Activated T-helper 17 cell treated with anti-CD3 and anti-CD28 coated beads, Interleukin-2, amount 50 U/mL, for 72 hours (primary cell): ENCODE results near the gene GREB1. TPM values are rescaled to one million over a fixed set of nuclear protein-coding genes. Genes with fewer than 3 reads are reported as not detected.

Experiments used
- ATAC-seq: fragments of 150-1000 bp; cut with Tn5 transposase; replicated peaks from 2 replicates; pipeline ENCODE4 v1.10.0; 2021; ENCODE audit warnings: mild to moderate bottlenecking, moderate library complexity
- H3K27ac Mint-ChIP-seq: one replicate; pipeline ENCODE4 v1.8.0; 2022; ENCODE audit warnings: mixed read lengths
- H3K27me3 Mint-ChIP-seq: one replicate; pipeline ENCODE4 v1.8.0; 2022; ENCODE audit warnings: mixed read lengths
- H3K36me3 Mint-ChIP-seq: one replicate; pipeline ENCODE4 v1.8.0; 2022; ENCODE audit warnings: low read depth, mild to moderate bottlenecking, mixed read lengths
- H3K4me1 Mint-ChIP-seq: one replicate; pipeline ENCODE4 v1.8.0; 2022; ENCODE audit warnings: mixed read lengths
- H3K4me3 Mint-ChIP-seq: one replicate; pipeline ENCODE4 v1.8.0; 2022; ENCODE audit warnings: mild to moderate bottlenecking, mixed read lengths
- H3K9me3 Mint-ChIP-seq: one replicate; pipeline ENCODE4 v1.8.0; 2022; ENCODE audit warnings: mixed read lengths
- total RNA-seq, 2 donors: library from RNA; stranded (reverse); gene quantifications; one replicate each; pipeline ENCODE4 v1.2.3, GENCODE V29; 2022

GREB1 gene, protein sequence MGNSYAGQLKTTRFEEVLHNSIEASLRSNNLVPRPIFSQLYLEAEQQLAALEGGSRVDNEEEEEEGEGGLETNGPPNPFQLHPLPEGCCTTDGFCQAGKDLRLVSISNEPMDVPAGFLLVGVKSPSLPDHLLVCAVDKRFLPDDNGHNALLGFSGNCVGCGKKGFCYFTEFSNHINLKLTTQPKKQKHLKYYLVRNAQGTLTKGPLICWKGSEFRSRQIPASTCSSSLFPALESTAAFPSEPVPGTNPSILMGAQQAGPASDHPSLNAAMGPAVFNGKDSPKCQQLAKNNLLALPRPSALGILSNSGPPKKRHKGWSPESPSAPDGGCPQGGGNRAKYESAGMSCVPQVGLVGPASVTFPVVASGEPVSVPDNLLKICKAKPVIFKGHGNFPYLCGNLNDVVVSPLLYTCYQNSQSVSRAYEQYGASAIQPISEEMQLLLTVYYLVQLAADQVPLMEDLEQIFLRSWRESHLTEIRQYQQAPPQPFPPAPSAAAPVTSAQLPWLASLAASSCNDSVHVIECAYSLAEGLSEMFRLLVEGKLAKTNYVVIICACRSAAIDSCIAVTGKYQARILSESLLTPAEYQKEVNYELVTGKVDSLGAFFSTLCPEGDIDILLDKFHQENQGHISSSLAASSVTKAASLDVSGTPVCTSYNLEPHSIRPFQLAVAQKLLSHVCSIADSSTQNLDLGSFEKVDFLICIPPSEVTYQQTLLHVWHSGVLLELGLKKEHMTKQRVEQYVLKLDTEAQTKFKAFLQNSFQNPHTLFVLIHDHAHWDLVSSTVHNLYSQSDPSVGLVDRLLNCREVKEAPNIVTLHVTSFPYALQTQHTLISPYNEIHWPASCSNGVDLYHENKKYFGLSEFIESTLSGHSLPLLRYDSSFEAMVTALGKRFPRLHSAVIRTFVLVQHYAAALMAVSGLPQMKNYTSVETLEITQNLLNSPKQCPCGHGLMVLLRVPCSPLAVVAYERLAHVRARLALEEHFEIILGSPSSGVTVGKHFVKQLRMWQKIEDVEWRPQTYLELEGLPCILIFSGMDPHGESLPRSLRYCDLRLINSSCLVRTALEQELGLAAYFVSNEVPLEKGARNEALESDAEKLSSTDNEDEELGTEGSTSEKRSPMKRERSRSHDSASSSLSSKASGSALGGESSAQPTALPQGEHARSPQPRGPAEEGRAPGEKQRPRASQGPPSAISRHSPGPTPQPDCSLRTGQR (N-terminal part only)
- 1 to 10 TPM in 1 of 2 donors, under 1 TPM in 1; 0.95 to 1.0 TPM for total RNA-seq

DNA sequence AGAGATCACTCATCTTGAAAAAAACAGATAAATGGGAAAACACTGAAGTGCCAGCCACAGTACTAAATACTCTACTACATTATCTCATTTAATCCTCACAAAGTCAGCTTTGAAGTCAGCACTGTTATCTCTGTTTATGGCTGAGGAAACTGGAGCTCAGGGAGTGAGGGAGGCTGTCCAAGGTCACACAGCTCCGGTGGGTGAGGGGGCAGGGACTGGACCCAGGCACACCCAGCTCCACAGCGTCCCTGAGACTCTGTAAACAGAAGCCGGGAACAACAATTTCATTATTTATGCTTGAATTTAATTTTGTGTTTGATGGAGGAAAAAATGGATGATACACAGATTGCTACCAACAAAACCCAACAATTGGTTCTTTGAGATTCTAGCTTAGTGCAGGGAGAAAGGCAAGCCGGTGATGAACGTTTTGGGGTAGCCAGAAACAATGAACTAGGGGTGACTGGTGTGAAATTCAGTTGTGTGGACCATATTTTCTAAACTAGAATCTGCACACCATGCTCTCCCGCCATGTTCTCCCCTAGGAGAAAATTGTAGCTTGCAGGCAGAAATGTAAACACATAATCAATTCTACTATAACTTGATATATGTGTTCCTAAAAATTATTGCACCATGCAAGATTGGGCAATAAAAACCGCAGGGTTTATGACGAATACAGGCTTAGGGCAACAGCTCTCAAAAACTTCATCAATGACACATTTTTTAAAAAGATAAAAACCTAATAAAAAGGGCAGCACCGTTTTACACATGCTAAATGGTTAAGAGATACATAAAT is at the start of gene GREB1:
TSS of gene GREB1 (plus strand) at position 768 of the 793 bp plus-strand sequence. CDS start 22,570 bp downstream, outside the sequence.
- ATAC-seq = no peak
- no peaks in the 10 kb centered on the region for H3K9me3 Mint-ChIP-seq
- no peak within 1 kb of the TSS for H3K4me3 Mint-ChIP-seq
- no peaks in the 10 kb centered on the region for H3K36me3 Mint-ChIP-seq
- peaks cover 34% of the 10 kb centered on the region for H3K27me3 Mint-ChIP-seq
- H3K4me1 Mint-ChIP-seq = no peaks in the 10 kb centered on the region
- H3K27ac Mint-ChIP-seq = no peak within 1 kb of the TSS

DNA sequence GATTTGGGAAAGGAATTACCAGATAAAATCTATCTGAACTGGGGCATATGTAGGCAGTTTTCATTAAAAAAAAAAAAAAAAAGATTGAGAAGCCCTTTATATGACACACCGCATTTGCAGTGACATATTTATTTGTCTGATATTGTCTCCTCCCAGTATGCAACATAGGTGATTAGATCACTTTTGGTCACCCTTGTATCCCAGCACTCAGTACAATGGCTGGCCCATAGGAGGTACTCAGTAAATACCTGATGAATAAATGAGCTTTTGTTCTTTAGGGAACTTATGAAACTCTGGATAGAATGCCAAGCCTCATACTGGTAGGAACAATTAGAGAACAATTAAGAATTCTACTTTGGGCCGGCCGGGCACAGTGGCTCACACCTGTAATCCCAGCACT is 45.0 kb upstream of the GREB1 start:
- peaks cover 37% of the 10 kb centered on the region for H3K27me3 Mint-ChIP-seq
- H3K27ac Mint-ChIP-seq = no peak overlapping the region
- no peaks in the 10 kb centered on the region for H3K9me3 Mint-ChIP-seq
- ATAC-seq = no peak
- no peak overlapping the region for H3K4me3 Mint-ChIP-seq
- no peaks in the 10 kb centered on the region for H3K36me3 Mint-ChIP-seq
- H3K4me1 Mint-ChIP-seq = no peaks in the 10 kb centered on the region

DNA sequence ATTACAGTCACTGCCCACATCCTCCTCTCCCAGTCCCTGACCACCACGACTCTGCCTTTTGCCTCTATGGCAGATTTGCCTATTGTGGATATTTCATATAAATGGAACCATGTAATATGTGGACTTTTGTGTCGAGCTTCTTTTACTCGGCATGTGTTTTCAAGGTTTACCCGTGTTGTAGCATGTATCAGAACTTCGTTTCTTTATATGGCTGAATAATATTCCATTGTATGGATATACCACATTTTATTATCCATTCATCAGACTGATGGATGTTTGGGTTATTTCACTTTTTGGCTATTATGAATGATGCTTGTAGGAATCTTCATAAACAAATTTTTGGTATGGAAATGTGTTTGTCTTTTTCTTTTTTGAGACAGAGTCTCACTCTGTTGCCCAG is 43.7 kb upstream of the GREB1 start:
- Mint-ChIP-seq H3K36me3 (no peaks in the 10 kb centered on the region), H3K9me3 (no peaks in the 10 kb centered on the region), H3K4me1 (no peaks in the 10 kb centered on the region), H3K4me3 (no peak overlapping the region), H3K27me3 (peaks cover 35% of the 10 kb centered on the region), H3K27ac (no peak overlapping the region)
- no peak for ATAC-seq

DNA sequence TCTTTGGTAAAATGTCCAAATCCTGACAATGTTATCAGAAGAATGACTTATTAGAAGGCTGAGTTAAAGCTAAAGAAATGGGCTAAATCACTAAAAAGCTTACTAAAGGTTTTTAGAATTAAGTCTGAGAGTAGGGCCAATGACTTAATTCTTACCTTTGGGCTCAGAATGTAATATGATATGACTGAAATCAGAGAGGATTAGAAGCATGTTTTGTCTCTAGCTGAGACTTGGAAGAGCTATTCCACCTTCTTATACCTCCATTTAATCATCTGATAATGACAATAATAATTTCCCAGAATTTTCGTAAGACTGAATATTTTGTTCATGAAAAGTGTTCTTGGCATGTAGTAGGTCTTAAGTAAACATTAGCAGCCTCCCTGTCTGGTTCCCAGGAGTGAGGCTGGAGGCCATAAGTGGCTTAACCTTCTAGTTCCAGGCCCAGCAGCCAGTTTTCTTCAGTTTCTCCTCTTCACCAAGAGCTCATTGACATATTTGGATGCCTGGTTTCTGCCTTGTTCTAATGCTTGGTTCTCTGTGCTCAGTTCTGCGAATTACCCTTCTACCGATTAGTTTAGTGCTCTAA is 42.4 kb upstream of the GREB1 start:
- ATAC-seq = no peak
- H3K4me3 Mint-ChIP-seq = no peak overlapping the region
- H3K27me3 Mint-ChIP-seq = peaks cover 28% of the 10 kb centered on the region
- no peaks in the 10 kb centered on the region for H3K9me3 Mint-ChIP-seq
- H3K4me1 Mint-ChIP-seq = no peaks in the 10 kb centered on the region
- no peak overlapping the region for H3K27ac Mint-ChIP-seq
- H3K36me3 Mint-ChIP-seq = no peaks in the 10 kb centered on the region

DNA sequence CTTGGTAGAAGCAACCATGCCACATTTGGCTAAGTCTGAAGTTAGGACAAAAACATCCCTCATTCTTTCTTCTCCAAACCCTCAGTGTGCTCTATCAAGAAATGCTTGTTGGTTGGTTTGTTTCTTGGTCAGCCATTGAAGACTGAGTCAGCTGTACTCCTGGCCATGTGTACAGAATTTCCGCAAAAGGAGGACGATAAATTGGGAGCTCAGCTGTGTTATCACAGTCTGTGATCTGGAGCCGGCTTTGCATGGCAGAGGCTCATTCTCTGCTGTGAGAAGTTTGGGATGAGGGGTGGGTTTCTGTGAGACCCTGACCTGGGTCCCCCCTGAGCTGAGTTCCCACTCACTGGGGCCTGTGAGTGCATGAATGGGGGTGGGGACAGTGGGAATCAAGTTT is 41.6 kb upstream of the GREB1 start:
- Mint-ChIP-seq H3K9me3 (no peaks in the 10 kb centered on the region), H3K4me3 (no peak overlapping the region), H3K4me1 (no peaks in the 10 kb centered on the region), H3K27me3 (peaks cover 26% of the 10 kb centered on the region), H3K27ac (no peak overlapping the region), H3K36me3 (no peaks in the 10 kb centered on the region)
- ATAC-seq = no peak

DNA sequence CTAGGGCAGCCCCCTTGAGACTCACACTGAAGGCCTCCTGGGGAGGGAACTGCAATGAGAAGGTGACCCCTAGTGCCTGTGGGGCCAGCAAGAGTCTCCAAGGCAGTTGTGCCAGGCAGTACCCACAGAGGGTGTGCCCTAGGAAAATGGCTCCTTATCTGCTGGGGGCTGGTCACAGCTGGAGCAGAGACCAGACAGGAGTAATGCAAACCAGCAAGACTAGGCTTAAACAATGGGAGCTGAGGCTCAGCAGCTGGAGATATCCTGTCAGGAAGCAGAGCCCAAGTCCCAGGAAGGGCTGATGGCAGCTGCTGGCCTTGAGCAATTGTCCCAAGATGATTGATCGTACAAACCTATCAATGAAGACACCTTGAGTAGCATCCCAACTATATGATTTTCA is 41.1 kb upstream of the GREB1 start:
- no peaks in the 10 kb centered on the region for H3K9me3 Mint-ChIP-seq
- H3K36me3 Mint-ChIP-seq = no peaks in the 10 kb centered on the region
- no peak overlapping the region for H3K27ac Mint-ChIP-seq
- H3K27me3 Mint-ChIP-seq = peaks cover 22% of the 10 kb centered on the region
- no peak overlapping the region for H3K4me3 Mint-ChIP-seq
- no peaks in the 10 kb centered on the region for H3K4me1 Mint-ChIP-seq
- no peak for ATAC-seq

DNA sequence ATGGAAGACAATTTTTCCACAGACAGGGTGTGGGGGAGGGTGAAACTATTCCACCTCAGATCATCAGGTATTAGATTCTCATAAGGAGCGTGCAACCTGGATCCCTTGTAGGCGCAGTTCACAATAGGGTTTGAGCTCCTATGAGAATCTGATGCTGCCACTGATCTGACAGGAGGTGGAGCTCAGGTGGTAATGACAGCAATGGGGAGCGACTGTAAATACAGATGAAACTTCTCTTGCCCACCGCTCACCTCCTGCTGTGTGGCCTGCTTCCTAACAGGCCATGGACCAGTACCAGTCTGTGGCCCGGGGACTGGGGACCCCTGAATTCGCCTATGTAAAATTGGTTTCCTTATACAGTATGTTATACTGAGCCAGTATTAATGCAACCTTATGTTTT is 40.6 kb upstream of the GREB1 start:
- no peak for ATAC-seq
- H3K9me3 Mint-ChIP-seq = no peaks in the 10 kb centered on the region
- no peaks in the 10 kb centered on the region for H3K4me1 Mint-ChIP-seq
- no peaks in the 10 kb centered on the region for H3K36me3 Mint-ChIP-seq
- H3K27me3 Mint-ChIP-seq = peaks cover 19% of the 10 kb centered on the region
- no peak overlapping the region for H3K27ac Mint-ChIP-seq
- H3K4me3 Mint-ChIP-seq = no peak overlapping the region

DNA sequence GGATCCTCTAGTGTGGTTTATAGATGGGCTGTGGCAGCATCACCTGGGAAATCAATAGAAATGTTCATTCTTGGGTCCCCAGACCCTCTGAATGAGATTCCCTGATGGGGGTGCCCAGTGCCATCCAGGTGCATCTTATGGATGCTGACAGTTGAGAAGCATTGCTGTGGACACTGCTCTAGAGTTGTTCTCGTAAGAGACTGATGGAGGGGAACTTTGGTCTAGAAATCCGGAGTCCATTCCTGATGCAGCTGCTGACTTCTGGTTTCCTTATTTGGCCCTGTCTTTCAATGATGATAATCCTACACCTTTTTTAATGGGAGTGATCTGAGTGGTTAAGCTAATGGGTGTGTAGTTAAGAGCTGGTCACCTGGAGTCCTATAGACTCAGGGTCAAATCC is 39.5 kb upstream of the GREB1 start:
- H3K9me3 Mint-ChIP-seq = no peaks in the 10 kb centered on the region
- H3K4me1 Mint-ChIP-seq = no peaks in the 10 kb centered on the region
- H3K36me3 Mint-ChIP-seq = no peaks in the 10 kb centered on the region
- peaks cover 18% of the 10 kb centered on the region for H3K27me3 Mint-ChIP-seq
- no peak for ATAC-seq
- no peak overlapping the region for H3K27ac Mint-ChIP-seq
- H3K4me3 Mint-ChIP-seq = no peak overlapping the region

DNA sequence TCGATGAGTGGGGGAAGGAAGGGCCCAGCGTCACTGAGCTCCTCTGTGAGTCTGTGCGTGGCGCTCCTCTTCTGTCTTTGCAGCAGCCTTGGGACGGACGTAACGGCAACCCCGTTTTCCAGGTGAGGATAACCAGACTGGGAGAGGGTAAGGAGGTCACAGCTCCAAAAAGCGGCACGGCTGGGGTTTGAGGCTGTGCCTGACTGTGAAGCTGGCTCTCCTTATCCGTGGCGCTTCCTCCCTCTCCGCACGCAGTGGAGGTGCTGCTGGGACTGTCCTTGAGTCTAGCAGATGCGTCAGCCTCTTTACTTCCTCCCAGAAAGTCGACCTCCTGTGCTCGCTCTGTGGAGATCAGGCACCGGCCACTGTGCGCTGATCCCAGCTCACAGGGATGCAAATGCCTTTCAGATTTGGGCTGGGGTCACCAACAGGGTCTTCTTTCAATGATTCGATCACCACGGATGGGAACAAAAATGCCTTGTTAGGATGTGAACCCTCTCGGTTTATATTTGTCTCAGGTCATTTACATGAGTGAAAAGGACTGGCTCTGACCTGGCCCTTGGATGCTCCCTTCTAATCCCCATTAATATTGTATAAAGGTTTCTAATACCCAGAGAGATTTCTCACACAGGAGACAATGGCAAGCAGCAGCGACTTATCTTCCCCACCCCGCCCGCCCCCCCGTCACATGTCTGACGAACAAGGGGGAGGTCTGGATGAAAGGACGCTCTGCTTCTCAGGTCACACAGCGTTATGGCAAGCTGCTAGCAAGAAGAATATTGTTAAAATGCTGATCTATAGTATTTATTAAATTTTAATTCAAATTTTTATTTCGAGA is 37.8 kb upstream of the GREB1 start:
- Mint-ChIP-seq H3K9me3 (no peaks in the 10 kb centered on the region), H3K27me3 (peaks cover 15% of the 10 kb centered on the region), H3K4me1 (no peaks in the 10 kb centered on the region), H3K36me3 (no peaks in the 10 kb centered on the region), H3K4me3 (no peak overlapping the region), H3K27ac (no peak overlapping the region)
- ATAC-seq = no peak

DNA sequence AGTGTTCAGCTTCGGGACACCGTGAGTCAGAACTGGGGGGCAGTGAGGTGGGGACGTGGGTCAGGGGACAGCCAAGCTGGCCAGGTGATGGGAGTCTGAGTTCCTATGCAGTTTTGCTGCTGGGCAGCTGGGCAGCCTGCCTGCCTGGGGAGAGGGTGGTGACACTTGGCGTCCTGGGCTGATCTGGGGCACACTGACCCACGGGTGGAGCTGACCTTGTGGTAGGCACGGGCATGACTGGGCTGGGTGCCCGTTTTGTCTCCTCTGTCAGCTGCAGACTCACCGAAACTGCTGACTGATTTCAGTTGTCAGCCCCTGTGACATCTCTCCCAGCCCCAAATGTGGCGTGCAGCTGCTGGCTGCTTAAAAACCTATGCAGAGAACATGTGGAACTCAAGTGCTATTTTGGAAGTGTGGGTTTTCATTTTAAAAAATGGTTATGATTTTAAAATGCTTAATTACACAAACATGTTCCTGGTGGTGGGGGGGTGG is 35.3 kb upstream of the GREB1 start:
- Mint-ChIP-seq H3K27ac (no peak overlapping the region), H3K4me1 (no peaks in the 10 kb centered on the region), H3K4me3 (no peak overlapping the region), H3K9me3 (no peaks in the 10 kb centered on the region), H3K36me3 (no peaks in the 10 kb centered on the region), H3K27me3 (peaks cover 16% of the 10 kb centered on the region)
- peak; percentile 84 for ATAC-seq

DNA sequence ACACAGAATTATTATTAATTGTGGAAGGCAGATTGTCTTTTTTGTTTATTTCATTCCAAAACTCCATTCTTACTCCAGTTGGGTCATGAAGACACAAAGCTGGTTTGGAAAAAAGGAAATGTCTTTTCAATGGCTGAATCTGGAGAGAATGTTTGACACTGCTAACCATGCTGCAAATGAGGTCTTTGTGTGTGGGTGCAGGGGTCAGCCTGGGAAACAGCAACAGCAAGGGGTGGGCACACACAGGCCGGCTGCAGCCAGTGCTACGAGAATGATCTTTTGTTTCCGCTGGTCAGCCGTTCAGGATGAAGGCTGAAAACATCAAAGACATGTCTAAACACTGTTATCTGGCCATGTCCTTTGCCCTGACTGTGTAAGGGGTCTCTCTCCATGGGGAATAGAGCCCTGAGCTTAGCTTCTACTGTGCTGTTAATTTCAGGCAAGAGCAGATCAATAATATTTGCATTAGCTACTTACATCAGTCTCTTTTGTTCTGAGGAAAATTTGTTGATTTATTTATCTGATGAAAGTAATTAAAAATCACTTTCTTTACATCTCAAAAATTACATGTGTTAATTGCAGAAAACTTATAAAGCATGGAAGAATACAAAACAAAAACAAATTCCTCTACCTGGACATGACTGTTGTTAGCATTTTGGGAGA is 34.6 kb upstream of the GREB1 start:
- Mint-ChIP-seq H3K4me1 (no peaks in the 10 kb centered on the region), H3K27ac (no peak overlapping the region), H3K9me3 (no peaks in the 10 kb centered on the region), H3K27me3 (peaks cover 13% of the 10 kb centered on the region), H3K4me3 (no peak overlapping the region), H3K36me3 (no peaks in the 10 kb centered on the region)
- no peak for ATAC-seq

DNA sequence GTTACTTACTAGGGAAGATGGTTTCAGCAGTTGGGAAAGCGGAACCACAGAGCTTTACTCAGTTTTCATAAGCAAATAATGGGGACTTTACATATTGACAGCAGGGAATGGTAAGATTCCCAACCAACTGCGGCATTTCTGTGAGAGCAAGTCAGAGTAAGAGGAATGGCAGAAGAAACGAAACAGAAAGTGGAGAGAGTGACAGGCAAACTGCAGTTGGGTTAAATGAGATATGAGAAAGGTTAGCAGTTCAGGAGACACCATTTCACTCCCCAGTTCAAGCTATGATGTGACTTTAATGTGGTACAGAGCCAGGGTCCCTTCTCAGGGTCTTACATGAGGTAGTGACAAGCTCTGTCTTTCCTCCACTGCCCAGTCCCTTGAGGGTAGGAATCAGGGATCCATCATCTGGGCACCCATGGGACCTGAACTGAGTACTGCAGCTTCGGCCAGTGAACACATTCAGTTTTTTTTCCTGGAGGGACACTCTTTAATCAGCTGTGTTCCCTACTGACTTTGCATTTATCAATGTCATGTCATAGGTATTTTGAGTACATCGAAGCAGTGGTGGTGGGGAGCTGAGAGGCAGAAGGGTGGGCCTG is 33.0 kb upstream of the GREB1 start:
- Mint-ChIP-seq H3K27ac (no peak overlapping the region), H3K27me3 (peaks cover 13% of the 10 kb centered on the region), H3K4me1 (no peaks in the 10 kb centered on the region), H3K4me3 (no peak overlapping the region), H3K36me3 (no peaks in the 10 kb centered on the region), H3K9me3 (no peaks in the 10 kb centered on the region)
- ATAC-seq = no peak
